Measurements from ENCODE around the gene EXTL2.
"Not testable (repeated sequence)": the region's sequence is repeated elsewhere in the genome, so short reads cannot be mapped to it uniquely, and the experiment has no call there.

Gene EXTL2, protein sequence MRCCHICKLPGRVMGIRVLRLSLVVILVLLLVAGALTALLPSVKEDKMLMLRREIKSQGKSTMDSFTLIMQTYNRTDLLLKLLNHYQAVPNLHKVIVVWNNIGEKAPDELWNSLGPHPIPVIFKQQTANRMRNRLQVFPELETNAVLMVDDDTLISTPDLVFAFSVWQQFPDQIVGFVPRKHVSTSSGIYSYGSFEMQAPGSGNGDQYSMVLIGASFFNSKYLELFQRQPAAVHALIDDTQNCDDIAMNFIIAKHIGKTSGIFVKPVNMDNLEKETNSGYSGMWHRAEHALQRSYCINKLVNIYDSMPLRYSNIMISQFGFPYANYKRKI

DNA sequence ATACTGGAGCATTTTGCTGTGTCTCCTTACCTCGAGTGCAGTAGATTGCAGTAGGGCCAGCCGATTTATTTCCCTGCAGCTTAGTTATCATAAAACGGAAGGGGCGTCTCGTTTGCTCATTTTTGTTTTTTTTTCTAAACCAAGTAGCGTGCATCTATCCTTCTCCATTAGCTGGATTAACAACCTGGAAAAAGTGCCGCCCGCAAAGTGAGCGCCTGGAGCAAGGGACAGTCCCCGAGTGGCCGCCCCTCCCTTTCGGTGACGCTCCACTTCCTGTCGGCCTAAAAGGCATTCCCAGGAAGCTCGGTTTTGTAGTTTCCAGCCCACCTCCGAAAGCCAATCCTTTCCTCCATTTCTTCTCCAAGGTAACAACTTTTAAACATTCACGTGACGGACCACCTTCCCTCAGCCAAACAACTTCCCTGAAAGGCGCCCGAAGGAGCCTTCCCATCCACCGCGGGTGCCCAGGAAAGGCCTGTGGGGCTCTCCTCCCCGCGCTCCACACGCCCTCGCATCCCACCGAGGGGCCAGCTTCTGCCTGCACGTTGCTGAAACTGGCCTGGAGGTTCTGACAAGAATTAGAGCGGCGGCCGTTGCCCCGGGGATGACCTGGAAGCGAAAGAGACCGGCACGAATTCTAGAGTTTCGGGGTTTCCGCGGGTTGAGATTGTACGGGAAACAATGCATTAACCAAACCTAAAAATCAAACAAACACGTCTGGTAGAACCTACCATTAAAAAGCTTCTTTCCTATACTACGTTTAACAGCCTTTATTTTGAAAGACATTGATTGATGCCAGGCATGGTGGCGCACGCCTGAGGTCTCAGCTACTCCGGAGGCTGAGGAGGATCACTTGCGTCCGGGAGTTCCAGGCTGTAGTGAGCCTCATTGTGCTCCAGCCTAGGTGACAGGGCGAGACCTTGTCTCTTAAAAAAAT is at the start of gene EXTL2:
Gene EXTL2 (minus strand): TSS at position 240 of the 937 bp plus-strand sequence. CDS start 6,085 bp downstream, outside the sequence.
- peak; percentile 26 for DNase-seq (ENCODE audit: low read depth)

DNA sequence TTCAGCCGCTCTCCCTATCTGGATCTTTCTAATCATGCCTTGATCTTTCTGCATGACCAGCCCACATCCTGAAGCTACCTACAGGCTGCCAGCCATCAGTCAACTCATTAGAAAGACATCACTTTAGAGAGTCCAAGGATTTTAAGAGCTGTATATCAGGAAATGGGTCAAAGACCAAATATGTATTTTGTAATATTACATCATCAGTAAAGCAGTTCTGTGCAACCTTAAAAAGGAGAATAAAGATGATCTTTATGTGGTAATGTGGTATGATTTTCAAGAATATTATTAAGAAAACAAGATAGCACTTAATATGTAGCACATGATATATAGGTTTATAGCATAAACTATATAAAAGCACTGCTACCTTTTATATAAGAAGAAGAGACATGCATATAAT is 48.9 kb upstream of the EXTL2 start:
- no peak for DNase-seq (ENCODE audit: low read depth)

DNA sequence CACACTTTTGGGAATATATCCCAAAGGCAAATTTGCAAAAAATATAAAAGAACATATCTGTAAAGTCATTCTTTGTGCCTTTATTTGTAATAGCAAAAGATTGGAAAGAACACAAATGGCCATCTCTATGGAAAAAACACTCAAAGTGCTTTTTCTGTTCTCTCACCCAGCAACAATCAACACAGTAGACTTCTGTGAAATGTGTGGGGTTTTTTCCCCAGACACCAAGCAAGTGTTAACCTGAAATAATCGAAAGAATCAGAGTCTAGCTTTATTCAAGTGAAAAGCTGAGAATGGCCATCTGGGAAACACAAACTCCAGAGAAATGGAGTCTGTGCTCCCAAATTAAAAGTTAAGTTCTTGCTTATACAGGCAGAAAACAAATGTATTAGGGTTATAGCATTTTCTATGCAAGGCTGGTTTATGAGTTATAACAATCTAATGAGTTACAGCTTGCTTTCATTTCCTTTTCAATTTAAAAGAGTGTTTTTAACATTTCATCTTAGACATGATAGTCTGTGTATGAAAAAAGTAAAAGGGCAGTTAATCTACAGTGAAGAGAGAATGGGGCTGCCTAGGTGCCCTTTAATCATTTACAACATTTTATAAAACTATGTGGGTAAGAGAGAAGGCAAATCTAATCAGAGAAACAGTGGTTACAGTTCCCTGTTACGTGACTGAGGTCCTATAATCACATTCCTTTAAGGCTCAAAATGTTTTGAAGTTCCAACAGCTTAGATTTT is 47.8 kb upstream of the EXTL2 start:
- no peak for DNase-seq (ENCODE audit: low read depth)

DNA sequence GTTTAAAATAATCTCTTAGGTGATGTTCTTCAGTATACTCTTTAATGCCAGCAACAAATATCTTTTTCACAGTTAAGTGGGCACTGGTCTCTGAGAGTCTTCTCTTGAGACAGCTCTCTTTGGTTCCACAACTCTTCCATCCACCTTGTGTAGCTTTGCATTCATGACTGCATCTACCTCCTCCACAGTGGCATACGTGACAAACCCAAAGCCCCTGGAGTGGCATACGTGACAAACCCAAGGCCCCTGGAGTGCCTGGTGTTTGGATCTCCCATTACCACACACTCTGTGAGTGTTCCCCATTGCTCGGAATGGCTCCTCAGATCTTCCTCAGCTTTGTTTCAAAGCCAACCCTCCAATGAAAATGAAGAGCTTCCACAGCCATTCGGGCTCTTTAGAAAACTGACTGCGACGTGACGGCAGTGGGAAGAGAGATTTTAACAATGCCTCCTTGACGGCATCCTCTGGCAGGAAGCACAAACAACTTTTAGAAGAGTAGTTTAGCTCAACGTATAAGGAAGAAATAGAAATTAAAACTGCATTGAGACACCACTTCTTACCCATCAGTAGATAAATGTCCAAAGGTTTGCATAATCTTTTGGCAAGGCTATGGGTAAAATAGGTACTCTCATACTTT is 47.1 kb upstream of the EXTL2 start:
- no peak for DNase-seq (ENCODE audit: low read depth)

DNA sequence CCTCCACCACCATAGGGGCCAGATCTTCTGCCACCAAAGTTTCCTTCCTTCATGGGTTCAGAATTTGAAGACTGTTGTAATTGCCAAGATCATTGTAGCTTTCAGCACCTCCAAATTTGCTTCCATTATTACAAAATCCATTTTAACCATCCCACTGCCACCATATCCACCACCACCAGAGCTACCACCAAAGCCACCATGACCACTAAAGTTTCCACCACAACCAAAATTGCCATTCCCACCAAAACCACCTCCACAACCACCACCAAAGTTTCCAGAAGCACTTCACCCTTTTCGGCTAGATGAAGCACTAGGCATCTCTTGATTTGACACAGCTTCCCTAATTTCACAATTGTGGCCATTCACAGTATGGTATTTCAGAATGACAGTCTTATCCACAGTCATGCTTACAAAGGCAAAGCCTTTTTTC is 46.5 kb upstream of the EXTL2 start:
- DNase-seq (ENCODE audit: low read depth), result no peak

DNA sequence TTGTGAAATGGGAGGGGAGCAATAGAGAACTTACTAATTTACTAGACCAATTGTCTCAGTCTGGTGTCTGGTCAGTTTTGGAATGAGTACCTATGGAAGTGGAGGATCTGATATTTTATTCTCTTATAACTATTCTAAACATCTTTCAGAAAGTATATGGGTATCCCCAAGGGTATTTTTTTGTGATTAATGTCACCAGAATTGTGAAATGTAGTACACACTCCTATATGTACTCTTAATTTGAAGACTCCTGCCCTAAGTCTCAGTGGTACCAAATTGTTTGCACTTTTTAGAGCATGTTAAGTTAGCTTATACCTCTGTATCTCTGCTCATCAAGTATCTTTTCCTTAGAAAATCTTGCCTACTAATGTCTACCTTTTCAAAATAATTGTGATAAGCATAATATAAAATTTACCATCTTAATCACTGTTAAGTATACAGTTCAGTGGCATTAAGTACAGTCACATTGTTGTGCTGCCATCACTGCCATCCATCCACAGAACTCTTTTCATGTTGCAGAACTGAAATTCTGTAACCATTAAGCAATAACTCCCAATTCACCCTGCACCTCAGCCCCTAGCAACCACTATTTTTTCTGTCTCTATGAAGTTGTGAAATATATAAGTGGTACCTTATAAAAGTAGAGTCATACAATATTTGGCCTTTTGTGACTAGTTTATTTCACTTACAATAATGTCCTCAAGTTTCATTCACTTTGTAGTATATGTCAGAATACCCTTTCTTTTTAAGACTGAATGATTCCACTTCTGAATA is 41.7 kb upstream of the EXTL2 start:
- no peak for DNase-seq (ENCODE audit: low read depth)

DNA sequence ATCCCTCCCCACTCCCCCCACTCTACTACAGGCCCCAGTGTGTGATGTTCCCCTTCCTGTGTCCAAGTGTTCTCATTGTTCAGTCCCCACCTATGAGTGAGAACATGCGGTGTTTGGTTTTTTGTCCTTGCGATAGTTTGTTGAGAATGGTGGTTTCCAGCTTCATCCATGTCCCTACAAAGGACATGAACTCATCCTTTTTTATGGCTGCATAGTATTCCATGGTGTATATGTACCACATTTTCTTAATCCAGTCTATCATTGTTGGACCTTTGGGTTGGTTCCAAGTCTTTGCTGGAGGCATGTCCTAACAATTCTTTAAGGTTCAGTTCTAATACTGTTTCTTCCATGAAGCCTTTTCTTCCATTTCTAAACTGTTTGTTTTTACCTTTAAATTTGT is 38.9 kb upstream of the EXTL2 start:
- not testable (repeated sequence) for DNase-seq (ENCODE audit: low read depth)

DNA sequence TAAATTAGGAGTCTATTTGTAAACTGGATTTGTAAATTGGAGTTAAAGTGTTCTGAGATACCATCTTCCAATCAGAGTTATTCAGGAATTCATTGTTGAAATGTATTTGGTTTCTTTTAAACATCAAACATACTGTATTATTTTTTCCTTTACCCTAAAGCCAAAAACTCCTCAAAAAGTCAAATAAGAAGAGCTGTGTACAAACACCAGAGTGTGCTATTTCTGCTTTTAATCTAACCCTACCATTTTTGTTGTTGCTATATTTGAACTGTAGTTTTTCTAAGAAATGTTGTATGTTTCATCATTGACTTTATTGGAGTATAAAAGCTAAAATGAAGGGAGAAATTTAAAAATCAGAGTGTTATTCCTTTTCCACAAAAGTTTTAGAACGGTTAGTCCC is 37.1 kb upstream of the EXTL2 start:
- no peak for DNase-seq (ENCODE audit: low read depth)

DNA sequence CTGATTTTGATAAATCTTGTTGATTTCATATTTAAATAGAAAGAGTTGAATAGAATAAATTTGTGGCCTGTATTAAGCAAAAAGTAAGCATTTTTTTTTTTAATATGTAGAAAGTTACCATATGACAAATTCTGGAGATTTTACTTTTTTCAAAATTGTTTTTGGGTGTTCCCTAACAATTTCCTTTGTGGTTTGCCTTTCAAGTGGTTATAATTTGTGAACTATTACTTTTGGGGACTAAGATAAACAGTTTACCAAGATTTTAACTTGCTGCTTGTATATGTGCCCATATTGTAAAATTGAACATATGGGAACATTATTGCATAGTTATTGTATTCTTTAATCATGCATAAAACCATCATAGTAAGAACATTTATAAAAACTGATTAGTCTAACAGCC is 35.9 kb upstream of the EXTL2 start:
- no peak for DNase-seq (ENCODE audit: low read depth)

DNA sequence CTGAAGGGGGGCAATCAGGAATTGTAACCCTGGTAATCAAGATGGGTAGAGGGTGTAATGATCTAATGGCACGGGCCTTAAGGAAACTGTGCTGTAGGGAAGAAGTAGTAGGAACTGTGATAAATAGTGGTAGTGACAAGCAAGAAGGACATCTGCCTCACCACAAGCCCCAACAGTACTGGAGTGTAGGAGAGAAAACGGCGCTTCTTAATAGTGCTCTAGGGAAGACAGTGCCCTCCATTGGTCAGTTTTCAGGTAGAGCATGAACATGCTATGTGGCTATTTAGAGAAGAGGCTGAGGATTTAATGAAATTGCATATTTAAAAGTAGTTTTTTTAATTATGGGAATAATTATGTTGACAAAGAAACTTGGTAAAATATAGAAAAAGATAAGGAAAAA is 33.5 kb upstream of the EXTL2 start:
- DNase-seq (ENCODE audit: low read depth), result no peak

DNA sequence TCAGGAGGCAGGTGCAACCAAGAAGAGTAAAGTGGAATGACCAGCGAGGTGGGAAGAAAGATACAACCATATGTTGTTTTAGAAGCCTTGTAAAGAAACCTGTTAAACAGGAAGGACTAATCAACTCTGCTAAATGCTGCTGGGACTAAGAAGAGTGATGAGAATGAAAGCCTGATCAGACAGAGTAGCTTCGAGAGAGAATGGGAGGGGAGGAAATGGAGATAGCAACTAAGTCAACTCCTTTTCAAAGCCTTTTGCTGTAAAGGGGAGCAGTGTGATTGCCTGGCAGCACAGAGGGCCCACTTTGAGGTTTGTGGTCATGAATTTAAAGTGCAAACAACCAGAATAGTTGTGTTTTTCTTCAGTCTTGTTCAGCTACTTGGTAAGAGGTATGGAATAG is 32.6 kb upstream of the EXTL2 start:
- DNase-seq (ENCODE audit: low read depth), result no peak

DNA sequence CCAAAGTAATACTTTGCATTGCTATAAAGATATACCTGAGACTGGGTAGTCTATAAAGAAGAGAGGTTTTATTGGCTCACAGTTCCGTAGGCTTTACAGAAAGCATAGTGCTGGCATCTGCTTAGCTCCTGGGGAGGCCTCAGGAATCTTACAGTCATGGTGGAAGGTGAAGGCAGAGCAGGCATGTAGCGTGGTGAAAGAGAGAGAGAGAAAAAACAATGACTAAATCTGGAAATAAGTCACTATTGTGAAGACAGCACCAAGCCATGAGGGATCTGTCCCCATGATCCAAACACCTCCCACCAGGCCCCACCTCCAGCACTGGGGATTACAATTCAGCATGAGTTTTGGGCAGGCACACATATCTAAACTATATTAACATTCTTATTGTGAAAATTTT is 31.6 kb upstream of the EXTL2 start:
- no peak for DNase-seq (ENCODE audit: low read depth)

DNA sequence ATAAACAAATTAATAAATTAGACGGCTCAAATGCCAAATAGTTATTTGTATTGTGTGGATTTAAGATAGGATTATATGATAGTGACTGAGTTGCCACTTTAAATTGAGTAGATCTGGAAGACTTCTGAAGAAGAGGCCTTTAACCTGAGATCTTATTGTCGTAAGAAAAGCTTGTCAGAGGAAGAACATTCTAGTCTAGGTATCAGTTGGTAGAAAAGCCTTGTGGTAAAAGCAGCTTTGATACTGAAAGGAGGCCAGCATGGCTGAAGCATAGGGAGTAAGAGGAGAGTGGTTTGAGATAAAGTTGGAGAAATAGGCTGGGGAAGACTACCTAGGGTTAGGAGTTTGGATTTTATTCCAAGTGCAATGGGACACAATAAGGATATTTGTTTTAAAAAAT is 30.3 kb upstream of the EXTL2 start:
- DNase-seq (ENCODE audit: low read depth), result no peak

DNA sequence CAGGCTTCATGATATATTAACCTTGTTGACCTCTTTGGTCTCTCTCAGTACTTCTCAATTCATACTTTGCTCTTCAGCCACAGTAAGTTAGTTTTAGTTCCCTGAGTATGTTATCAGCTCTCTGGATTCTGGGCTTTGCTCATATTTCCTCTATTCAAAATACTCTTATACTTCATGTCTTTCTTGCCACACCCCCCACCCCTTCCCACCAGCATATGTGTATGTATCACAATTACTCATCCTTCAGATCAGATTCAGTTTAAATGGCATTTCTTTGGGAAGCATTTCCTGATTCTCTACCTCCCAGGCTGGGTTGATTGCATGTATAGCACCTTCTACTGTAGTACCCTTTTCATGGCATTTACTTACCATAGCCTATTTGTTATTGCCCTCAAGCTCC is 29.6 kb upstream of the EXTL2 start:
- DNase-seq (ENCODE audit: low read depth), result no peak

DNA sequence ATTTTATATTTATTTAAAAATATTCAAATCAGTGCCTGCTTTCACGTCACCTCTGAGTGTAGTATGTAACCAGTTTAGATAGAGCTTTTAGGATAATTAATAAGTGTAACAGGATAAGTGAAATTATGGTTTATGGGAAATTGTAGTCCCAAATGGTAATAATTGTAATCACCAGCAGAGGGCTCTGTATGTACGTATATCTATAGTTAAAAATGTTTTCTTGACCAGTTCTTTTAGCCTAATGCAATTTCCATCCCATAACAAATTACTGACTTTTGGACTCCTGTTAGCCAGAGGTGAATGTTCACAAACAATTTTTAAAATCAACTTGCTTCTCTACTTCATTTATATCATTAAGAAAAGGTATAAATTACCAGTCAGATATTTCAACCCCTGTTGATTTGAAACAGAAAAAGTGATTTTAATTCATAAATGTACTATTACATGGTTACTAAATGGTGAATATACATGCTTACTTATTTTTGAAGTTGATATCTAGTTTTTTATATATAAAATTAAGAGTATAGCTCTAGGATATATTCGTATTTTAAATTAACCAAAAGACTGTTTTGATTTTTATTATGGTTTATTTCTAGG is 26.6 kb upstream of the EXTL2 start:
- no peak for DNase-seq (ENCODE audit: low read depth)

DNA sequence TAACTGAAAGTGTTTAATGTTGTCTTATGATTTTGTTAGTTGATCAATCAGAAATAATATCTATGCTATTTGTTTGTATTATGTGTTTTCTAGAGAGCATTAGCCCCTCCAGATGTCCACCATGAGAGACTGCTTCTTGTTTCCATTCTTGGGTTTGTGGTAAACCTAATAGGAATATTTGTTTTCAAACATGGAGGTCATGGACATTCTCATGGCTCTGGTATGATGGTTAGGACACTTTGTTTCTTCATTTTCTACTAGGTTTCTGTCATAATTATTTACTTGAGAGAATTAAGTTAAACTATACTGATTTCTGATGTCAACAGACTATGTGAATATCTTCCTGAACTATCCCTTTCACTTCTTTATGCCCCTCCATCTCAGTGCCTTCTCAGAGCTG is 17.4 kb upstream of the EXTL2 start:
- no peak for DNase-seq (ENCODE audit: low read depth)

DNA sequence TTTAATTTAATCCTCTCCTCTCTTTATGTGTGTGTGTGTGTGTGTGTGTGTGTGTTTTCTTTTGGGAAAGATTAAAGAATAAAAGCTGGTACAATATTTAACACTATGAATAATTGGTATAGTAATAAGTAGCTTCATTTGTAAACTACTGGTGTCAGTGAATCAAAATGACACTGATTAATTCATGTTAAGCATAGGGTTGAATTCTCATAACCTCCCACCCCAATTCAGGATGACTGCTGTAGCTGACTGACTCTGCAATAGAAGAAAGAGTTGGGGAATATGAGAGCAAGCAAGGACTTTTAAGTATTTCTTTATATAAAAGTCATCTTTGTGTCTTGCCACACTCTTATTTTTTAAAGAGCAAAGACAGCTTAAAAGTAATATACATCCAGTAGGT is 14.4 kb upstream of the EXTL2 start:
- no peak for DNase-seq (ENCODE audit: low read depth)

DNA sequence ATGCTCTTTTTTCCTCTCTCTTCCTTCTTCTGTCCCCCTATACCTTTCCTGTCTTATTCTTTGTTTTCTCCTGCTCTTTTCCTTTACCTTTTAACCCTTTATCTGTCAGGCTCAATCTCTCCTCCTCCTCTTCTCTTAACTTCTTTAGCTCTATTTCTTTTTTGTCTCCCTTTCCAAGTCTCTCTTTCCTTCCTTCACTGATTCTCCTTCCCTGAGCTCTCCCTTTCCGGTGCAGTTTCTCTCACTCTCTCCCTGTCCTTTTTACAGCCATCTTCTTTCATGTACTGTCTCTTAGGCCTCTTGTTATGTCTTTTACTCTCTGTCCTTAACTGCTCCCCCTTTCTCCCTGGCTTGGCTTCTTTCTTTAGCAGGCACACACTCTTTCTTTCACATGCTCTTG is 13.2 kb upstream of the EXTL2 start:
- no peak for DNase-seq (ENCODE audit: low read depth)

DNA sequence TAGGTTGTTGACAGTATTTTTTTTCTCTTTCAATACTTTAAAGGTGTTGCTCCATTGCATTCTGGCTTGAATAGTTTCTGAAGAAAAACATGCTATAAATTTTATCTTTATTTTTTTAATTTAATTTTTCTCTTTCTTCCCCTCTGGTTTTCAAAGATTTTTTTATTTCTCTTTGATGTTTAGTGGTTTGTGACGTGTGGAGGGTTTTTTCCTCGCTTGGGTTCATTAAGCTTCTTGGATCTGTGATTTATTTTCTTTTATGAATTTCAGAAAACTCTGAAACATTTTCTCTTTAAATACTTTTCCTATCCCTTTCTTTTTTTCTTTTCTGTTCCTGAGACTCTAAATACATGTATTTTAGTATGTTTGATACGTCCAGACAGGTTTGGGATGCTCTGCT is 10.5 kb upstream of the EXTL2 start:
- DNase-seq (ENCODE audit: low read depth), result no peak

DNA sequence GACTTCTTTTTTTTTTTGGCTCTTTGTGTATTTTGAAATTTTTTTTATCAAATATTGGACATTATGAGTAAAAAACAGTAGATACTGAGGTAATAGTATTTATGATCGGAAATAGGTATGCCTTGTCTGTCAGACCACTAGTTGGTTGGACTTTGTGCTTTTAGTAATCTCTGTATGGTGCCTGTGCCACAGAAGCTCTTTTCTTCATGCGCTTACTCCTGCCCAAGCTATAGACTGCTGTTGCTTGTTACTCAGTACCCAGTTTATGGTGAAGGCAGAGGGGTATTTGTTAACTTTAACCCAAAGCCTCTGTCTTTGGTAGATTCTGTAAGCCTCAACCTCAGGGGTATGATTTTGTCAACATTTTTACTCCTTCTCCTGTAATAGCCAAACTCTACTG is 9.9 kb upstream of the EXTL2 start:
- DNase-seq (ENCODE audit: low read depth), result no peak

DNA sequence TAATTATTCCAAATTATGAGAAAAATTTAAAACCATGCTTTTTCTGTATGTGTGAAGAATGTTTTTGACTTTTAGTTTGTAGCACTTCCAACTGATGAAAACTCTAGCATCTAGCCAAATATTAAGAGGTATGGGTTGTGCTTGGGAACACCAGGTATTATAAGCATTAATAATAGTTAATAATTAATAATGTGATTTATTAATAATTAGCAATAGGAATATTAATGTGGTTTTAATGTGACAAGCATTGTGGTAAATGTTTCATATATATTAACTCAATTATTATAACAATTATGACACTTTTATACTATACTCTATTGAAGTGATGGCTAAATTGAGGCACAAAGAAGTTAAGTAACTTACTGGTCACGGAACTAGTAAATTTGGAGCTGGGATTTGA is 9.1 kb upstream of the EXTL2 start:
- no peak for DNase-seq (ENCODE audit: low read depth)
